Activated T-helper 9 cell treated with anti-CD3 and anti-CD28 coated beads, Interleukin-2, amount 50 U/mL, for 16 hours (primary cell): Measurements from ENCODE around the gene CREBL2.
"Not testable (repeated sequence)": the region's sequence is repeated elsewhere in the genome, so short reads cannot be mapped to it uniquely, and the experiment has no call there.

Source experiments
- DNase-seq: peaks from one replicate; pipeline ENCODE4 v3.0.0-alpha.2; 2020; ENCODE audit warnings: low read depth

The CREBL2 gene

GRCh38 chr12:12639995-12640394 is 28.3 kb downstream of the CREBL2 start:
- DNase-seq = not testable (repeated sequence)

- no peak for DNase-seq
Measured at GRCh38 chr12:12641650-12642049, 30.0 kb downstream of the CREBL2 start.

GRCh38 chr12:12642916-12643315 is 31.2 kb downstream of the CREBL2 start:
- DNase-seq = no peak

GRCh38 chr12:12645485-12645884 is 33.8 kb downstream of the CREBL2 start:
- no peak for DNase-seq

GRCh38 chr12:12645968-12646367 is 34.3 kb downstream of the CREBL2 start:
- not testable (repeated sequence) for DNase-seq

GRCh38 chr12:12646483-12647072 is 34.9 kb downstream of the CREBL2 start:
- no peak for DNase-seq

GRCh38 chr12:12648284-12648683 is 36.6 kb downstream of the CREBL2 start:
- no peak for DNase-seq

- DNase-seq = no peak
Measured at GRCh38 chr12:12648951-12649650, 37.4 kb downstream of the CREBL2 start.

- DNase-seq = no peak
Measured at GRCh38 chr12:12651752-12652151, 40.1 kb downstream of the CREBL2 start.

- DNase-seq = not testable (repeated sequence)
Measured at GRCh38 chr12:12652704-12653103, 41.0 kb downstream of the CREBL2 start.

- no peak for DNase-seq
Measured at GRCh38 chr12:12653922-12654321, 42.2 kb downstream of the CREBL2 start.

GRCh38 chr12:12654691-12655460 is 43.2 kb downstream of the CREBL2 start:
- DNase-seq = no peak

- no peak for DNase-seq
Measured at GRCh38 chr12:12660201-12660600, 48.5 kb downstream of the CREBL2 start.

GRCh38 chr12:12661086-12661856 is 49.6 kb downstream of the CREBL2 start:
- DNase-seq = no peak

GRCh38 chr12:12663644-12664294 is 52.1 kb downstream of the CREBL2 start:
- DNase-seq = no peak

- DNase-seq = no peak
Measured at GRCh38 chr12:12665194-12665593, 53.5 kb downstream of the CREBL2 start.

GRCh38 chr12:12668005-12668404 is 56.3 kb downstream of the CREBL2 start:
- DNase-seq = no peak

GRCh38 chr12:12669020-12669419 is 57.3 kb downstream of the CREBL2 start:
- DNase-seq = no peak

- no peak for DNase-seq
Measured at GRCh38 chr12:12671850-12672660, 60.4 kb downstream of the CREBL2 start.

- no peak for DNase-seq
Measured at GRCh38 chr12:12673296-12673695, 61.6 kb downstream of the CREBL2 start.

GRCh38 chr12:12676605-12677004 is 64.9 kb downstream of the CREBL2 start:
- no peak for DNase-seq
